Mammary epithelial cell (primary cell): ENCODE measurements around the gene TBCC.

Experiments used
- EZH2 ChIP-seq: IDR thresholded peaks from 2 replicates; pipeline ENCODE4 v1.6.1; 2012; ENCODE audit warnings: low read length, inconsistent platforms, borderline replicate concordance
- TF ChIP-seq, protein P1 (sequence below), 2 donors: IDR thresholded peaks in 1 of 2; conservative IDR thresholded peaks in 1 of 2; 2 replicates each; pipeline ENCODE4 v1.5.1; 2011 to 2012; ENCODE audit warnings: inconsistent platforms in 2 of 2, low read length in 2 of 2, mild to moderate bottlenecking in 2 of 2, control low read depth in 1 of 2, low read depth in 1 of 2; ENCODE audit not compliant: insufficient read depth in 1 of 2; ENCODE audit errors: extremely low read depth in 1 of 2

GRCh38 chr6:42726485-42727086, 19.3 kb downstream of the TBCC start:
- TF ChIP-seq, protein P1, sequence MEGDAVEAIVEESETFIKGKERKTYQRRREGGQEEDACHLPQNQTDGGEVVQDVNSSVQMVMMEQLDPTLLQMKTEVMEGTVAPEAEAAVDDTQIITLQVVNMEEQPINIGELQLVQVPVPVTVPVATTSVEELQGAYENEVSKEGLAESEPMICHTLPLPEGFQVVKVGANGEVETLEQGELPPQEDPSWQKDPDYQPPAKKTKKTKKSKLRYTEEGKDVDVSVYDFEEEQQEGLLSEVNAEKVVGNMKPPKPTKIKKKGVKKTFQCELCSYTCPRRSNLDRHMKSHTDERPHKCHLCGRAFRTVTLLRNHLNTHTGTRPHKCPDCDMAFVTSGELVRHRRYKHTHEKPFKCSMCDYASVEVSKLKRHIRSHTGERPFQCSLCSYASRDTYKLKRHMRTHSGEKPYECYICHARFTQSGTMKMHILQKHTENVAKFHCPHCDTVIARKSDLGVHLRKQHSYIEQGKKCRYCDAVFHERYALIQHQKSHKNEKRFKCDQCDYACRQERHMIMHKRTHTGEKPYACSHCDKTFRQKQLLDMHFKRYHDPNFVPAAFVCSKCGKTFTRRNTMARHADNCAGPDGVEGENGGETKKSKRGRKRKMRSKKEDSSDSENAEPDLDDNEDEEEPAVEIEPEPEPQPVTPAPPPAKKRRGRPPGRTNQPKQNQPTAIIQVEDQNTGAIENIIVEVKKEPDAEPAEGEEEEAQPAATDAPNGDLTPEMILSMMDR (conservative IDR thresholded peaks at IDR 0.05 in 1 of 2, IDR thresholded peaks at IDR 0.05 in 1 of 2; ENCODE audit: extremely low read depth in 1 of 2, insufficient read depth in 1 of 2, low read depth in 1 of 2, low read length in 2 of 2) = peak; percentile 81 to 88
- no peak for TF ChIP-seq EZH2
